HepG2 (cell line): ENCODE data around the gene ADAMTS12. TPM values are rescaled to one million over a fixed set of nuclear protein-coding genes. Genes with fewer than 3 reads are reported as not detected.

Experiments used
- ATAC-seq: fragments of 200-7000 bp; cut with Tn5 transposase; 3 replicates; pipeline ENCODE4 v1.9.1; 2020; ENCODE audit warnings: mild to moderate bottlenecking, moderate library complexity
- BruUV-seq: library from RNA; stranded (reverse); fragments of 400-500 nt; replicated peaks from 2 replicates; lab custom pipeline; 2021; lab: Mats Ljungman, UMichigan
- CTCF ChIA-PET: fragments of 300-600 bp; formaldehyde crosslinking; extraction: SDS; loops from one replicate; lab custom pipeline; 2021; ENCODE audit warnings: low total read pairs, inconsistent platforms, low intra/inter-chr PET ratio; lab: Yijun Ruan, JAX
- POLR2A ChIA-PET: fragments of 350-600 bp; sonication (Branson Sonifier 250); formaldehyde crosslinking; loops from one replicate; lab custom pipeline; 2020; ENCODE audit warnings: antibody characterized with exemption, inconsistent platforms; lab: Yijun Ruan, JAX
- DNase-seq: peaks from one replicate; pipeline ENCODE4 v3.0.0-alpha.2; 2015; ENCODE audit warnings: low spot score
- FAIRE-seq: peaks from 3 replicates; lab custom pipeline; 2011; peaks lifted over from hg19 to GRCh38; lab: Jason Lieb, UNC
- H2AFZ ChIP-seq: one replicate; pipeline ENCODE4 v1.6.1; 2011; ENCODE audit warnings: low read length, inconsistent platforms
- H3K27ac ChIP-seq: fragments of 300-600 bp; 3 replicates; pipeline ENCODE4 v1.8.0; 2011; ENCODE audit warnings: mixed run types, mild to moderate bottlenecking, mixed read lengths, low read length, inconsistent platforms; ENCODE audit not compliant: insufficient read depth; ENCODE audit errors: extremely low read length
- H3K27me3 ChIP-seq, 2 experiments: fragments of 200-600 bp in 1 of 2; 2 replicates in 1 of 2; 3 replicates in 1 of 2; pipeline versions ENCODE4 v1.6.0 to v1.8.0; 2011; ENCODE audit warnings: low read length in 2 of 2, mild to moderate bottlenecking in 2 of 2, moderate library complexity in 2 of 2, inconsistent platforms in 1 of 2; ENCODE audit not compliant: insufficient read depth in 2 of 2, control insufficient read depth in 1 of 2
- H3K36me3 ChIP-seq, 2 experiments: fragments of 200-600 bp in 1 of 2; replicated peaks in 1 of 2; 2 replicates in 1 of 2; 3 replicates in 1 of 2; pipeline versions ENCODE4 v1.5.1 to v1.8.0; 2011; ENCODE audit warnings: low read length in 2 of 2, inconsistent platforms in 1 of 2; ENCODE audit not compliant: insufficient read depth in 2 of 2, control insufficient read depth in 1 of 2
- H3K4me1 ChIP-seq: 2 replicates; pipeline ENCODE4 v1.5.1; 2012; ENCODE audit warnings: low read length, inconsistent platforms; ENCODE audit not compliant: insufficient read depth
- H3K4me2 ChIP-seq: 2 replicates; pipeline ENCODE4 v1.6.0; 2011; ENCODE audit warnings: low read depth, low read length, inconsistent platforms
- H3K4me3 ChIP-seq, 3 experiments: fragments of 200-600 bp in 1 of 3; sonication (generic), shearing (Covaris generic) in 1 of 3; replicated peaks in 1 of 3; 2 replicates each; pipeline ENCODE4 v1.5.1; 2011 to 2016; ENCODE audit warnings: low read length in 3 of 3, inconsistent platforms in 2 of 3, low read depth in 2 of 3, mild to moderate bottlenecking in 2 of 3, control low read depth in 1 of 3, mixed read lengths in 1 of 3; ENCODE audit not compliant: insufficient read depth in 1 of 3
- H3K79me2 ChIP-seq: one replicate; pipeline ENCODE4 v1.6.1; 2011; ENCODE audit warnings: low read length, inconsistent platforms; ENCODE audit not compliant: insufficient read depth
- H3K9ac ChIP-seq: 2 replicates; pipeline ENCODE4 v1.6.0; 2011; ENCODE audit warnings: mild to moderate bottlenecking, low read depth, low read length, inconsistent platforms; ENCODE audit not compliant: insufficient read depth
- H3K9me3 ChIP-seq: 2 replicates; pipeline ENCODE4 v1.5.1; 2012; ENCODE audit warnings: mild to moderate bottlenecking, low read length
- H4K20me1 ChIP-seq: 2 replicates; pipeline ENCODE4 v1.6.0; 2011; ENCODE audit warnings: inconsistent platforms, mild to moderate bottlenecking, low read length, moderate library complexity; ENCODE audit not compliant: insufficient read depth
- DZIP1 ChIP-seq: sonication (generic); formaldehyde crosslinking; IDR thresholded peaks from 2 replicates; pipeline ENCODE4 v1.5.0; 2020; ENCODE audit warnings: mild to moderate bottlenecking, missing genetic modification reagents
- MED13 ChIP-seq: sonication (generic); formaldehyde crosslinking; IDR thresholded peaks from 2 replicates; pipeline ENCODE4 v1.5.0; 2020; ENCODE audit warnings: missing genetic modification reagents
- NBN ChIP-seq: fragments of 450-650 bp; conservative IDR thresholded peaks from 2 replicates; pipeline ENCODE4 v1.6.1; 2017
- NR2F1 ChIP-seq, 2 experiments: fragments of 450-650 bp in 1 of 2; formaldehyde crosslinking in 1 of 2; IDR thresholded peaks; 2 replicates each; pipeline versions ENCODE4 v1.5.0 to v1.6.1; 2016 to 2020; ENCODE audit warnings: mild to moderate bottlenecking in 1 of 2, missing compliant biosample characterization in 1 of 2, missing genetic modification reagents in 1 of 2, moderate library complexity in 1 of 2
- PRPF4 ChIP-seq: fragments of 200-400 bp; formaldehyde crosslinking; IDR thresholded peaks from 2 replicates; pipeline ENCODE4 v1.6.1; 2016; ENCODE audit warnings: low read length, low read depth; ENCODE audit not compliant: poor library complexity, severe bottlenecking
- REXO4 ChIP-seq: sonication (generic); formaldehyde crosslinking; IDR thresholded peaks from 2 replicates; pipeline ENCODE4 v1.8.0; 2022; ENCODE audit warnings: missing genetic modification reagents, mild to moderate bottlenecking, borderline replicate concordance
- ZNF296 ChIP-seq: sonication (generic); formaldehyde crosslinking; conservative IDR thresholded peaks from 2 replicates; pipeline ENCODE4 v1.5.0; 2020; ENCODE audit warnings: mild to moderate bottlenecking, missing genetic modification reagents
- ZNF337 ChIP-seq: sonication (generic); formaldehyde crosslinking; IDR thresholded peaks from 2 replicates; pipeline ENCODE4 v1.5.1; 2020; ENCODE audit warnings: missing genetic modification reagents, low read depth, mild to moderate bottlenecking, borderline replicate concordance
- WGBS: methylation state at CpG from one replicate; pipeline ENCODE4 v1.1.6; 2017; ENCODE audit warnings: low lambda C conversion rate; 5-methylcytosine and 5-hydroxymethylcytosine counted together
- in situ Hi-C: cut with HindIII; loops from 2 replicates; pipeline ENCODE4 v1.10.0; 2017; ENCODE audit warnings: low pct_unique_long_range_greater_than_20kb; ENCODE audit not compliant: extremely low pct_ligation_motif_present
- intact Hi-C: fragments of 100-400 bp; cut with micrococcal nuclease; formaldehyde crosslinking; loops from one replicate; pipeline ENCODE4 v1.10.0; 2022; ENCODE audit not compliant: unreplicated experiment
- polyA plus RNA-seq, 8 experiments: library from polyadenylated mRNA; depleted of rRNA in 3 of 8; stranded (reverse) in 7 of 8; unstranded in 1 of 8; fragments of >200 nt; fragmentation: Illumina TruSeq in 4 of 8; extraction: Trizol in 4 of 8; gene quantifications; 2 replicates each; pipeline versions ENCODE4 v1.2.1 to v1.2.3, GENCODE V29; 2011 to 2016; ENCODE audit warnings: low read depth in 4 of 8, missing spikeins in 1 of 8, mixed read lengths in 1 of 8; ENCODE audit not compliant: insufficient read depth in 1 of 8
- total RNA-seq, 5 experiments: library from RNA; depleted of rRNA; stranded (reverse); fragments of >200 nt; fragmentation: Illumina TruSeq; extraction: Trizol; gene quantifications; 2 replicates each; pipeline ENCODE4 v1.2.3, GENCODE V29; 2016; ENCODE audit warnings: low read depth in 1 of 5

The ADAMTS12 gene
- total and polyA plus RNA-seq, 2 of the 13 experiments (the other 11 are each of a cell fraction or from before 2014, with no cell fraction given) = 0.03 TPM; not detected in 1

DNA sequence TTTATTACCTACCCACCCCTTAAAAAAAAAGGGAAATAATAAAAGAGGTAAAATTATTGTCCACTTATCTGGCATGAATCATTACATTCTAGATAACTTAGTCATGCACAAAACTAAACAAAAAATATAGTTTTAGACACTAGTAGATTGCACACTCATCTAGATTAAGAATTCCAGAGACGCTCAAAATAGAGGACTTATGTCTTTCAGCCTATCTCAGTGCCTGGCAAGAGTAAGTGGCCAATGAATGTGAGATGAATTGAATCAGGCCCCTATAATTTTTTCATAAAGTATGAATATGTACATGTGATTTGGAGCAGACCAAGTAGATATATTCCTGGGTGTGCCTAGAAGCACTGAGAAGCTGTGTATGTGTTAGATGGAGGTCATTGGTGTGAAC, 42.4 kb upstream of the ADAMTS12 start:
- intact Hi-C loops = loop anchor here (1.0 to 10.0 kb wide), 2 partner anchors 119 to 502 kb away; no protein-coding TSS in a partner anchor
- no peak overlapping the region for H3K27ac ChIP-seq

More for the DNA sequence above, 42.4 kb upstream of the ADAMTS12 start:
- no peak overlapping the region for H3K4me3 ChIP-seq
- no peak overlapping the region for H2AFZ ChIP-seq
- no peaks in the 10 kb centered on the region for H3K79me2 ChIP-seq
- no peaks in the 10 kb centered on the region for H4K20me1 ChIP-seq
- no TSS peak for BruUV-seq
- POLR2A ChIA-PET = interaction anchor here (1.4 kb wide), 1 partner anchor 493 kb away, joined by 4 read pairs; the partner anchor contains the start of gene TARS1
- H3K9me3 ChIP-seq = no peaks in the 10 kb centered on the region
- WGBS = 0% methylated on average over 1 of the region's 1 CpG
- no peaks in the 10 kb centered on the region for H3K4me1 ChIP-seq
- no peak for DNase-seq
- no peak for ATAC-seq
- in situ Hi-C loops = loop anchor here (10.0 kb wide), 1 partner anchor 349 kb away; no protein-coding TSS in a partner anchor
- TF ChIP-seq ZNF337 (CRISPR knock-in tag) (no peak), DZIP1 (CRISPR knock-in tag) (no peak), ZNF296 (no peak), NR2F1 (CRISPR knock-in tag; IDR thresholded peaks at IDR 0.05) (no peak), MED13 (CRISPR knock-in tag) (no peak), REXO4 (no peak), NBN (no peak), PRPF4 (no peak)
- no peak overlapping the region for H3K4me2 ChIP-seq
- no peak overlapping the region for H3K9ac ChIP-seq
- peaks cover 3 to 4% of the 10 kb centered on the region in 2 experiments; a peak in 2 of 5 replicates for H3K27me3 ChIP-seq
- CTCF ChIA-PET = interaction anchor here (1.6 kb wide), 1 partner anchor 499 kb away, joined by 8 read pairs; no protein-coding TSS in a partner anchor
- FAIRE-seq = no peak
- no peaks in the 10 kb centered on the region for H3K36me3 ChIP-seq
